Fibroblast of the aortic adventitia (primary cell): Measurements from ENCODE around the gene DLGAP5. TPM values are rescaled to one million over a fixed set of nuclear protein-coding genes. Genes with fewer than 3 reads are reported as not detected.

Source experiments
- DNase-seq: peaks from one replicate; pipeline ENCODE4 v3.0.0-alpha.2; 2010; ENCODE audit warnings: low read depth
- H3K4me3 ChIP-seq: 2 replicates; pipeline ENCODE4 v1.5.1; 2011; ENCODE audit warnings: low read depth, mild to moderate bottlenecking, control low read depth, low read length, moderate library complexity
- total RNA-seq: library from RNA; depleted of rRNA; stranded (reverse); fragments of >200 nt; gene quantifications from 2 replicates; pipeline ENCODE4 v1.2.3, GENCODE V29; 2012; ENCODE audit warnings: low replicate concordance
- TF ChIP-seq, protein P1 (sequence below): IDR thresholded peaks from 2 replicates; pipeline ENCODE4 v1.5.1; 2011; ENCODE audit warnings: mild to moderate bottlenecking, low read length, control low read depth, inconsistent platforms; ENCODE audit not compliant: insufficient read depth

The DLGAP5 gene
- total RNA-seq, 1 donor = 23.8 TPM

DNA sequence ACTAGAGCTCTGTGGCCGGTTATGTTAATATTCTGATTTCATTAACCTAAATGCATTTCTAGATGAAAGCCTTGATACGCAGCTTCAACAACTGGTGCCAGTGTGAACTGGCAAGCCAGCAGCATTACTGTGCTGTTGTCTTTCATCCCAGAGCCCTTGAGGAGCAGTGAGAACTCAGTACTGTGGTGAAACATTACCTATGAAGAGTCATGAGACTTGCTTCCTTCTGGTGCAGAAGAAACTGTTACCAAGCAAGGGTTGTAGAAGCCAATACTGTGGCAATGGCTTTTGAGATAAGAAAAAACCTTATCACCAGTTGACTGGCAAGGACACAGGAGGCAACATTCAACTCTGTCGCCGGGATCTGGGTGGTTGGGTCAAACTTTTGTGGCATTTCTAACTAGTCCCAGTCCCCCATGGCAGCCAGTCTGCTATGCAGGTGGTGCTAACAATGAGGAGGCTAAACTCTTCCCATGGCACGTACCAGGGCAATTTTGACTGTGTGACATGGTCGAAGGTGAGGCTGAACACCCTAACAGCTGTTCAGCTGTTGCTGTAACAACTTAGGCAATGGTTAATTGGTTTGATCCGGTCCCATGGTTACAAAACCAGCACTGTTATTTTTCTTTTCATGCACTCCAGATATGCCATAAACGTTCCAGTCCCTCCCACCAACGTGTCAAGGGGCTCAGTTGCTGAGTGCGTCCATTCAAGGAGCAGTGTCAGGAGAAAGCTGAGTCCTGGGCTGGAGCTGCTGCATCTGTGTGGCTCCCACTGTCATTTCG, 74.9 kb downstream of the DLGAP5 start:
- TF ChIP-seq, protein P1, sequence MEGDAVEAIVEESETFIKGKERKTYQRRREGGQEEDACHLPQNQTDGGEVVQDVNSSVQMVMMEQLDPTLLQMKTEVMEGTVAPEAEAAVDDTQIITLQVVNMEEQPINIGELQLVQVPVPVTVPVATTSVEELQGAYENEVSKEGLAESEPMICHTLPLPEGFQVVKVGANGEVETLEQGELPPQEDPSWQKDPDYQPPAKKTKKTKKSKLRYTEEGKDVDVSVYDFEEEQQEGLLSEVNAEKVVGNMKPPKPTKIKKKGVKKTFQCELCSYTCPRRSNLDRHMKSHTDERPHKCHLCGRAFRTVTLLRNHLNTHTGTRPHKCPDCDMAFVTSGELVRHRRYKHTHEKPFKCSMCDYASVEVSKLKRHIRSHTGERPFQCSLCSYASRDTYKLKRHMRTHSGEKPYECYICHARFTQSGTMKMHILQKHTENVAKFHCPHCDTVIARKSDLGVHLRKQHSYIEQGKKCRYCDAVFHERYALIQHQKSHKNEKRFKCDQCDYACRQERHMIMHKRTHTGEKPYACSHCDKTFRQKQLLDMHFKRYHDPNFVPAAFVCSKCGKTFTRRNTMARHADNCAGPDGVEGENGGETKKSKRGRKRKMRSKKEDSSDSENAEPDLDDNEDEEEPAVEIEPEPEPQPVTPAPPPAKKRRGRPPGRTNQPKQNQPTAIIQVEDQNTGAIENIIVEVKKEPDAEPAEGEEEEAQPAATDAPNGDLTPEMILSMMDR = no peak
- no peak for DNase-seq
- H3K4me3 ChIP-seq = no peak overlapping the region

DNA sequence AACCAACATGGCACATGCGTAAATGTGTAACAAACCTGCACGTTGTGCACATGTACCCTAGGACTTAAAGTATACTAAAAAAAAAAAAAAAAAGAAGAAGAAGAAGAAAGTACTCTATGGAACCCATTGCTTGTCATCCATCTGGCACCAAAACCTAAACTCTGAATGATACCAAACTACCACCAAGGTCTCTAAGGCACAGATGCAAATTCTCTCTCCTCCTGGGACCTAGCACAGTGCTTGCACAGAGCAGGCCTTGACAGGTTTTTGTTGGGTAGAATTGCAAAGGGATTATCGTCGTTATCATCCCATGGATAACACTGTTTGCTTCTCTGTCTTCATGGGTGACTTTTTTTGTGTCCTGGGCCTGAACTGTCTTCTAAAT, 75.5 kb downstream of the DLGAP5 start:
- no peak for DNase-seq
- no peak overlapping the region for H3K4me3 ChIP-seq
- TF ChIP-seq, protein P1 = no peak

DNA sequence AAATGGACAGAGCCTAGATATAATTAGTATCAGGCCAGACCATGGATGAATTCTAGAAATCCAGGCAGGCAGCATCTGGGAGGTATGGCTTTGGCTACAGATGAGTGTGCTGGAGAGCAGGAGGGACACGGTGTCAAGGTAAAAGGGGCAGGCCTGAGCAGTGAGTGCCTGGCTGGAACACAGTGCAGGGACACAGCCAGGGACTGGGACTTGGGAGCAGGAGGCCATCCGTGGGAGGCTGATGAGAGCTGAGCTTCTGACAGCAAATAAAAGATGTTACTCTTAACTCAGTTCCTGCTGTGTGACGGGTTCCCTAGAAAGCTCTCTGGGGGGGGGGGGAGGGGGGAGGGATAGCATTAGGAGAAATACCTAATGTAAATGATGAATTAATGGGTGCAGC, 75.9 kb downstream of the DLGAP5 start:
- DNase-seq = no peak
- TF ChIP-seq, protein P1 = no peak
- H3K4me3 ChIP-seq = no peak overlapping the region

DNA sequence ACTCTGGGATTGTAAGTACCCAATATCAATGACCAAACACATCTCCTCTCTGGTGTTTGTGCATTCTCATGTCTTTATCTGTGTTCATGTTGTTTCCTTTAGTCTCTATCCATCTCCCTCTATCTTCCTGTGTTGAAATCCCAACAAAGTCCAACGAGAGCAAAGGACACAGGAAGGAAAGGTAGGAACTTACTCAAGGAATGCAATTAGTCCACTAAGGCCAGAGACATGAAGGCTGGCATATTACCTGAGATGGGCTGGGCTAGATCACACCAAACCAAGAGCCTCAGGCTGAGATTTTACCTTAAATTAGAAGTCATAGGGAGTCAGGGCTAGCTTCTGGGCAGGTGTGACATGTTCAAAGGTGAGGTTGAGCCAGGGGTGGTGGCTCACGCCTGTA, 76.7 kb downstream of the DLGAP5 start:
- TF ChIP-seq, protein P1 = no peak
- H3K4me3 ChIP-seq = no peak overlapping the region
- DNase-seq = no peak

DNA sequence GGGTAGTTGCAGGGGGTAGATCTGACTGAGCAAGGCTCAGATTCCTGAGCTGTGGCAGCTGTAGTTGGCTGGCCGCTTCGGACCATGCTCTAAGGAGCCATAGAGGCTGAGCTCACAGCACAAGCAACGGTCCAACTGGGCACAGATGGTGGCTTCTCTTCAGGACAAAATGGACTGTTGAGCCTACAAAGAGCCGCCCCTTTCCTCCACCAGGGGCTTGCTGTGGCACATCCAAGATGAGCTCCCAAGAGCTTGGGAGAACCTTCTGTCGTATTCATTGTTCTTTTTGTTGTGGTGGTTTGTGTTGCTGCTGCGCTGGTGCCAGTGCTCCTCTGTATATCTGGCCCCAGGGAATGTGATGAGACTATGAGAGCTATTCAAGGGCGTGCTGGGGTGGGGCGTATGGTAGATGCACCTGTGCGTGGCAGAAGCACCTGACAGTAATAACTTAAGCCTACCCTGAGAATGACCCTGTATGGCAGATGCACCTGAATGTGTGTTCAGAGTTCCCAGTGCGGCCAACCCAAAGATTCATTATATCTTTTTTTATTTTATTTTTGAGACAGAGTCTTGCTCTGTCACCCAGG, 80.2 kb downstream of the DLGAP5 start:
- no peak overlapping the region for H3K4me3 ChIP-seq
- TF ChIP-seq, protein P1 = peak; percentile 1
- DNase-seq = no peak

DNA sequence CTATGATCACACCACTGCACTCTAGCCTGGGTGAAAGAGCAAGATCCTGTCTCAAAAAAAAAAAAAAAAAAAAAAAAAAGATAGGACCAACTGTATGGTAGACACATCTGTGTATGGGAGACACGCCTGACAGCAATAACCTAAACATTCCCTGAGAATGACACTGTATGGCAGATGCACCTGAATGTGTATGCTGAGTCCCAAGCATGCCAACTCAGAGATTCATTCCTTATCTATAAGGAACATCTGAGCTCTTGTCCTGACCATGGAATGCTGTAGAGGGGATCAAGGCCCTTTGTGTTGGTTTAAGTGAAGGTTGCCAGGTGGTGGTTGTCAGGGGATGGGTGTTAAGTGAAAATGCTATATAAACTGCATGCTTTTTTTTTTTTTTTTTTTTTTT, 81.5 kb downstream of the DLGAP5 start:
- TF ChIP-seq, protein P1 = no peak
- H3K4me3 ChIP-seq = no peak overlapping the region
- DNase-seq = no peak
